Adipocyte (in vitro differentiated cells): ENCODE data around the gene CCDC102A.

Source experiments
- DNase-seq: peaks from one replicate; pipeline ENCODE4 v3.0.0-alpha.2; 2015; ENCODE audit warnings: low read depth
- H3K27me3 ChIP-seq: replicated peaks from 2 replicates; pipeline ENCODE4 v1.7.0; 2013; ENCODE audit warnings: mild to moderate bottlenecking, low read length, moderate library complexity; ENCODE audit not compliant: control insufficient read depth, insufficient read depth
- H3K36me3 ChIP-seq: 2 replicates; pipeline ENCODE4 v1.7.0; 2013; ENCODE audit warnings: low read length, mild to moderate bottlenecking, moderate library complexity; ENCODE audit not compliant: control insufficient read depth, insufficient read depth, severe bottlenecking
- H3K4me1 ChIP-seq: 2 replicates; pipeline ENCODE4 v1.7.0; 2013; ENCODE audit warnings: mild to moderate bottlenecking, low read length, moderate library complexity; ENCODE audit not compliant: control insufficient read depth, insufficient read depth
- H3K4me3 ChIP-seq: 2 replicates; pipeline ENCODE4 v1.7.0; 2013; ENCODE audit warnings: mild to moderate bottlenecking, low read length, moderate library complexity
- H3K9ac ChIP-seq: 2 replicates; pipeline ENCODE4 v1.7.0; 2013; ENCODE audit warnings: mild to moderate bottlenecking, low read length, moderate library complexity
- H3K9me3 ChIP-seq: 2 replicates; pipeline ENCODE4 v1.7.0; 2013; ENCODE audit warnings: mild to moderate bottlenecking, low read length, moderate library complexity; ENCODE audit not compliant: control insufficient read depth

CCDC102A gene

DNA sequence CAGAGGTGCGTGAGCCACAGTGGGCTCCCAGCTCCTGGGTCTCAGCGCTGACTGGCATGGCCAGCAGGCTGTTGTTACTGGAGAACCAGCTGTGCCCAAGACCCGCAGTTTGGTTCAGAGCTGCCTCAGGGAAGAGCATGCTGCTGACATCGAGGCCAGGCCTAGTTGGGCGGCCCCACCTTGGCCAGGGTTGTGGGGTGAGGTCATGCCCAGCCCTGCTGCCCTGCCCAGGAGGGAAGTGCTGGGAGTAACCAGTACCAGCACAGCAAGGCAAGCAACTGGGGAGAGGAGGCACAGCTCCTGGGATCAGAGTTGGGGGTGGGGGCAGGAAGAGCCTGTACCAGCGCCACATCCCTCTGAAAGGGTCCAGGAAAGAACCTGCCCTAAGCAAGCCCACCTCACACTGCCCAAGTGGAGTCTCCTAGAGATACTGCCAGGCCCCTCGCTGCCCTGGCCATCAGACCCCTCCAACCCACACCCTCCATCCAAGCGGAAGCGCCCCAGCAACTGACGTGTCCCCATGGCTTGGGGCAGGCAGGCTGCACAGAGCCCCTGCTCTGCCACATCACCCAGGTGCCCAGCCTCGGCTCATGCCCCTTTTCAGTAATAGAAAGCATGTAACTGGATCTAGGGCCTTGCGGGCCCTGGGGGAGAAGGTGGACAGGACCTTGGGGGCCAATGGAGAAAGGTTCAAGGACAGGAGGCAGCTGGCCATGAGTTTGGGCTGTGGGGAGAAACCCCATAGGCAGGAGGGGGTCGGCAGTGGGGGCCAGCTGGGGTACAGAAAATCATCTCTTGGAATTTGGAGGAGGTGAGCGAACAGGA lies 51.1 kb downstream of the CCDC102A start:
- no peaks in the 10 kb centered on the region for H3K27me3 ChIP-seq
- DNase-seq = no peak
- no peaks in the 10 kb centered on the region for H3K36me3 ChIP-seq
- peak overlapping the region; percentile 87 for H3K4me3 ChIP-seq
- H3K9ac ChIP-seq = peak overlapping the region; percentile 88
- peaks cover 13% of the 10 kb centered on the region for H3K4me1 ChIP-seq
- H3K9me3 ChIP-seq = no peaks in the 10 kb centered on the region

DNA sequence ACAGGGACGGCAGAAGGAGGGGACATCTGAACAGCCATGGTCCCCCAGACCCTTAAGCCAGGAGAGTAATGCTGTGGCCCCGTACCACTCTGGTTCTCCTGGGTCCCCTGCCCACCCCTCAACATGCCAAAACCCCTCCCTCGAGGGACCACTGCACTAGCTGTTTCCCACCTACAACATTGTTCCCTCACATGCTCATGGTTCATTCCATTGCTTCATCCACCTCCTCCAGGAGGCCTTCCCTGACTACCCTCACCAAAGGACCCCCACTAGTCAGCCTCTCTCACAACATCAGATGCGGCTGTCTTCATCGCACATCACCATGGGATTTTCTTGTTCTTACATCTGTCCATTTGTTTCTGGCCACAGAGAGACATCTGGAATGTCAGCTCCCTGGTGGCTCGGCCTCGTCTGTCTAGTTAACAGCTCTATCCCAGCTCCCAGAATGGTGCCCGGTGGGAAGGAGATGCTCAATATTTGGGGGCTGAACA lies 51.8 kb downstream of the CCDC102A start:
- no peaks in the 10 kb centered on the region for H3K36me3 ChIP-seq
- H3K27me3 ChIP-seq = no peaks in the 10 kb centered on the region
- DNase-seq = no peak
- H3K4me3 ChIP-seq = no peak overlapping the region
- no peak overlapping the region for H3K9ac ChIP-seq
- H3K4me1 ChIP-seq = peaks cover 17% of the 10 kb centered on the region
- H3K9me3 ChIP-seq = no peaks in the 10 kb centered on the region

GRCh38 chr16:57483725-57484514 lies 52.5 kb downstream of the CCDC102A start:
- H3K4me1 ChIP-seq = peaks cover 23% of the 10 kb centered on the region
- H3K9me3 ChIP-seq = no peaks in the 10 kb centered on the region
- H3K4me3 ChIP-seq = no peak overlapping the region
- no peak for DNase-seq
- H3K36me3 ChIP-seq = no peaks in the 10 kb centered on the region
- H3K27me3 ChIP-seq = no peaks in the 10 kb centered on the region
- no peak overlapping the region for H3K9ac ChIP-seq

DNA sequence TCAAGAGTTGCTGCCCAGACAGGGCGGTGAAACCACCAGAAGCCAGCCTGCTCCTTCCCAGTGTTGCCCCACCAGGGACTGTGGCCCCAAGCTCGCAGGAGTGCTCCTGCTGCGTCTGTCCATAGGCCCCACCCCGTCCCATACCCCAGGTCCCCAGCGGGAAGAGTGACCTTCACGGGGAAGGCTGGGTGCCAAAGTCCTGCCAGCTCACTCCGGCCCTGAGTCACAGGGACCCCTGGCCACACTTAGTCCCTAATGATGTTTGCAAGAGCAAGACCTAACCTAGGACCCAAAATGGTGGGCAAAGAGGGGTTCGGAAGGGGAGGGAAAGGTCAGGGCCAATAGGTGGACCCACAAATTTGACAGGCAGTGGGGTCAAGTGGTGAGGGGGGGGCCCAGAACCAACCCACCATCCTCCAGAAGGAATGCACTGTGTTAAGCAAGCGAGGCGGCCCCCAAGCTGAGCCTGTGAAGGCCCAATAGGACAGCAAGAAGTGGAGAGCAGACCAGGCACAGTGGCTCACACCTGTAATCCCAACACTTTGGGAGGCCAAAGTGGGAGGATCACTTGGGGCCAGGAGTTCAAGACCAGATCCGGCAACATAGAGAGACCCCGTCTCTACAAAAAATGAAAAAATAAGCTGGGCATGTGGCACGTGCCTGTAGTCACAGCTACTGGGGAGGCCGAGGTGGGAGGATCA lies 53.4 kb downstream of the CCDC102A start:
- no peaks in the 10 kb centered on the region for H3K36me3 ChIP-seq
- H3K4me3 ChIP-seq = no peak overlapping the region
- H3K27me3 ChIP-seq = no peaks in the 10 kb centered on the region
- no peaks in the 10 kb centered on the region for H3K9me3 ChIP-seq
- no peak for DNase-seq
- peaks cover 31% of the 10 kb centered on the region for H3K4me1 ChIP-seq
- no peak overlapping the region for H3K9ac ChIP-seq

DNA sequence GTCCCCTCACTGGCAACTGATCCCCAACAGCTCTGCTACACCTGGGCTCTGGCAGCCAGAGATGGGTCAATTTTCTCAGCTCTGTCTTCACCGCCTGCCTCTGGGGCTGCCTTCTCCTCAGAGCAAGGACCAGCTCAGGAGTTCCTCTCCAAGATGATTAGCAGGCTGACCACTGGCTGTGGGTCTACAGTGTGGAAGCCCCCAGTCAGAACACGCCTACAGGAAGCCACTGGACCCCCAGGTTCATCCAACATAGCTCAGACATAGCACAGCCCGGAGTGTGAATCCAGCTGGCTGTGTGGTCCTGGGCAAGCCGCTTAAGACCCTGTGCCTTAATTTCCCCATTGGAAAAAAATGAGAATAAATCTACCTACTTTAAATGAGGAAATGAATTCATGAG lies 55.0 kb downstream of the CCDC102A start:
- no peak overlapping the region for H3K9ac ChIP-seq
- H3K36me3 ChIP-seq = no peaks in the 10 kb centered on the region
- no peaks in the 10 kb centered on the region for H3K27me3 ChIP-seq
- peaks cover 26% of the 10 kb centered on the region for H3K4me1 ChIP-seq
- no peaks in the 10 kb centered on the region for H3K9me3 ChIP-seq
- no peak overlapping the region for H3K4me3 ChIP-seq
- no peak for DNase-seq

- Histone ChIP-seq H3K4me1 (peaks cover 26% of the 10 kb centered on the region), H3K36me3 (no peaks in the 10 kb centered on the region), H3K4me3 (no peak overlapping the region), H3K9me3 (no peaks in the 10 kb centered on the region), H3K27me3 (no peaks in the 10 kb centered on the region), H3K9ac (peak overlapping the region; percentile 49)
- DNase-seq = no peak
These were observed 55.6 kb downstream of the CCDC102A start for GRCh38 chr16:57480754-57481230.

DNA sequence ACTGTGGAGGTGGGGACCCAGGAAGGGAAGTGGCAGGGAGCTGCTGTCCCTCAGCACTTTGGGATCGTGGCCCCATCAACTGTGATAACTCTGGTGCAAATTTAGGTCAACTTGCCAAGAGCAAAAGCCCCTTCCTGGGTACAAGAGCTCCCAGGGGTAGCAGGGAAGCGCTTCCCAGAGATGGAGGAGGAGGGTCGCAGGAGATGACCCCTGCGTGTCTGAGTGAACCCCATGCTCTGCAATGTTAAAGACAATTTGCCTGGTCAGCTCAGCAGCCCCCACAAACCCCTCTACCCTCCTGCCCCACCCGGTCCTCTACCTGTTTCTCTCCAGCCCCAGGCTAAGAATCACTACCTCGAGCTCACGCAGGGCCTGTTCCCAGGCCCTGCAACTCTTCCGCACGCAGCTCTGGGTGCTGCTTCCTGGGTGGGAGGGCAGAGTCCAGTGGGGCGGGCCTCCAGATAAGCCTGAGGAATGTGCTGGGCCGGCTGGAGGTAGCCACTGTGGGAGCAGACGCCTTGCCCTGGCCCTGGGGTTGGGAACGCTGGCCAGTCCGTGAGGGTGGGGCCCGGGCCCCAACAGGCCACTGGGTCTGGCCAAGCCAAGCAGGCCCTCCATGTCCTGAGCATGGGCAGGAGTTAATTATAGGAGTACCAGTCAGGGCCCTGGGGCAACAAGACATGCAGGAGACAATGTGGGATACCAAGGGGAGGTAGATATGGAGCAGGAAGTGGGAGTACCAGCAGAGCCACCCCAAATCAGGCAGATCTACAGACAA lies 56.2 kb downstream of the CCDC102A start:
- H3K4me1 ChIP-seq = peaks cover 20% of the 10 kb centered on the region
- DNase-seq = peak; percentile 49
- no peaks in the 10 kb centered on the region for H3K27me3 ChIP-seq
- no peaks in the 10 kb centered on the region for H3K36me3 ChIP-seq
- H3K9ac ChIP-seq = peak overlapping the region; percentile 82
- peak overlapping the region; percentile 86 for H3K4me3 ChIP-seq
- H3K9me3 ChIP-seq = no peaks in the 10 kb centered on the region

- peak; percentile 72 for DNase-seq
These were observed 57.0 kb downstream of the CCDC102A start for GRCh38 chr16:57479205-57479975.

DNA sequence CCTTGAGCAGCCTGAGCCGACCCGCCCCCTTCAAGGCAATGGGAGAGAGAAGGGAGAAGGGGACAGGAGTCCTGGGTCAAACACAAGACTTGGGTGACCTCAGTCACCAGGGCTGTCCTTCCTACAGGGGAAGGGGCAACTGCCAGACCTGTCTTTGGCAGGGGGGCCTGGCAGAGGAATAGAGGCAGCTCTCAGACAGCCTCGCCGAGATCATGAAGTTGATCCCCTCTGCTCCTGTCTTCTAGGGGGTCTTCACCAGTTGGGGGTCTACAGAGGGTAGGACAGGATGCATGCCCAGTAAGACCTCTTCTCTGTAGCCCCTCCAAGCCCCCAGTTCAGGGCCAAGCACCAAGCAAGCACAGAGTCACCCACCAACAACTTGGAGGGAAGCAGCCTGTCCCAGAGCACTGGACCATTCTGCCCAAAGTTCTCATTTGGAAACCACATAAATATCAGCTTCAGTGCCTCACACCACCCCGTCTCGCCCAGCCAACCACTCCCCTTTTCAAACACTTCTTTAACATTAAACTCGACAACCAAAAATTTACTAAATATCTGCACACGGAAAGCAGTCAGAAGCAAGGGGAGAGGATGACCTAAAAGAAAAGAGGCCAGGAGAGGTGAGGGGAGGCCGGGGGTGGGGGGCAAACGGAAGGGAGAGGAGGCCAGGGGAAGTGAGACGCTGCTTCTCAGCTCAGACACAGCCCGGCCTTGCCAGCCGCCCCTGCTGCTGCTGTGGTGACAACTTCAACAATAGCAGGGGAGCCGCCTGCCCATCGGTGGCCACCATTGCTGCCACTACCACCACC lies 57.8 kb downstream of the CCDC102A start:
- Histone ChIP-seq H3K9me3 (no peaks in the 10 kb centered on the region), H3K4me3 (peak overlapping the region; percentile 86), H3K36me3 (peaks cover 12% of the 10 kb centered on the region), H3K4me1 (peaks cover 18% of the 10 kb centered on the region), H3K27me3 (no peaks in the 10 kb centered on the region), H3K9ac (peak overlapping the region; percentile 82)
- no peak for DNase-seq

More at GRCh38 chr16:57479205-57479975, 57.0 kb downstream of the CCDC102A start:
- no peaks in the 10 kb centered on the region for H3K27me3 ChIP-seq
- peaks cover 4% of the 10 kb centered on the region for H3K36me3 ChIP-seq
- no peaks in the 10 kb centered on the region for H3K9me3 ChIP-seq
- peak overlapping the region; percentile 82 for H3K9ac ChIP-seq
- H3K4me1 ChIP-seq = peaks cover 18% of the 10 kb centered on the region
- peak overlapping the region; percentile 86 for H3K4me3 ChIP-seq
